Stimulated activated CD8-positive, alpha-beta memory T cell treated with anti-CD3 and anti-CD28 coated beads, Interleukin-2, amount 100 ng/mL, for 48 hours (primary cell): ENCODE measurements around the gene PLA2G4D.

Experiments used
- DNase-seq, 2 donors: peaks; one replicate each; pipeline ENCODE4 v3.0.0-alpha.2; 2020; ENCODE audit warnings: low read depth in 2 of 2

PLA2G4D gene

GRCh38 chr15:42090781-42091180 is 3.6 kb downstream of the PLA2G4D start:
- DNase-seq, result no peak

DNA sequence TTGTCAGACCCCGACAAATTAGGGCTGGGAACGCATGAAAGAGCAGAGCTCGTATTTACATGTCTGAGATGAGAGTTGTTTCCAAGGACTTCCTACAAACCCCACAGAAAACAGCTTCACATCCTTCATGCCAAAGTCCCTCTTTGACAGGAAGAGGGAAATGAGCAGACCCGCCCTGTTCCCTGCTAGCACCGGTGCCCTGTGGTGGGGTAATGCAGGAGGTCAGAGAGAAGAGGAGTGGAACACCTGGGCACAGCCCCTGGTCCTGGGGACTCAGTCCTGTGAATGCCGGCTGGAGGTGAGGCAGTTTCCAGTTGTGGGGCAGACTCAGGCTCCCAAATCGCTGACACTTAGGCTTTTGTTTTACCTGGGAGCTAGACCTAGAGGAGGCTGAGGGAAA is 4.0 kb downstream of the PLA2G4D start:
- no peak for DNase-seq

DNA sequence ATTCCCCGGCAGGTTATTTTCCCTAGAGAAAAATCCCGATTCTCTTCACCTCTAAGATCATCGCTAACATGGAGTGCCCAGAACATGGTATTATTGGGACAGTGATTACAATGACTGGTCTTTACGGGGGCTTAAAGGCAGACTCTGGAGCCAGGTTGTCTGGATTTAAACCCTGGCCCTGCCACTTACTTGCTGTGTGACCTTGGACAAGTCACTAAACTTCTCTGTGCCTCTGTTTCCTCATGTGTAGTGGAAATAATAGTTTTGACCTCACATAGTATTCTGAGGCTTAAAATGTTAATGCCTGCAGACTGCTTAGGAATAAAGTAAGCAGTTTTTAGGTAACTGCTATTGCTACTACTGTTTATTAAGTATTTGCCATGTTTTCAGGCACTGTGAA is 4.4 kb downstream of the PLA2G4D start:
- no peak for DNase-seq

GRCh38 chr15:42088801-42089640 is 5.3 kb downstream of the PLA2G4D start:
- no peak for DNase-seq

DNA sequence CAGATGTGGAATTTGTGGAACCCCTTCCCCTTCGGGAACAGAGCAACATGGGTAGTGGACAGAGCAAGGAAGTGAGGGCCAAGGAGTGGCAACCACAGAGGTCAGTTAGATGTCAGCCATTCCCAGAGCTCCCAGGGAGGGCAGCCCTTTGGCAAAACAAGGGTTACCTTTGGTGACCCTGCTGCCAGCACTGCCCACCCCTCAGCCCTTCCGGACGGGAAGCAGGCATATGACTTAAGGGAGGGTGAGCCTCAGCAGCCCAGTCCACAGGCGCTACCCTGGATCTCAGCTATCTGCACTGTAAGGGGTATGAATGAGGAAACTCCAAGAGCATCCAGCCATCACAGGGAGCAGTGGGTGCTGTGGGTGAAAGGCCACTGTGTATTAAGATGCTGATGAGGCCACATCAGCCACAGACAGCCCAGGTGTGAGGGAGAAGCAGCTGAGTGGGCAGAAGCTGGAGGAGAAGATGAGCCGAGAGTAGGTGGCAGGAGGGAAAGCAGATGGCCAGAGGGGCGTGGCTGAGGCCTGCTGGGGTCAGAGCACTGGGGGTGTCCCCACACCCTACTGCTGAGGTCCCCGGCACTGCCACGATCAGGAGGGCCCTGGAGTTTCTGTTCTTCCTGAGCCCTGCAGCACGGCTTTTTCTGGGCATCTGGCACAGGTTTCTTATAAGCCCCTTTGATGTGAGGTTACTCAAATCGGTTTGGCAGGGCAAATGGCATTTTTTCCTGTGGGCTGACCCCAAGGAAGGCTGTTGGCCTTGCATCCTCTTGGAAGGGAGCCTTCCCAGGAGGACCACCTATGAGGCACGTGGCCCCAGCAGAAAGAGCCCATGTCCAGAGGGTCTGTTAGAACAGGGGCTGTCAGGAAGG is 6.2 kb downstream of the PLA2G4D start:
- no peak for DNase-seq

- DNase-seq, result no peak
These were observed 6.9 kb downstream of the PLA2G4D start for GRCh38 chr15:42087460-42087859.

DNA sequence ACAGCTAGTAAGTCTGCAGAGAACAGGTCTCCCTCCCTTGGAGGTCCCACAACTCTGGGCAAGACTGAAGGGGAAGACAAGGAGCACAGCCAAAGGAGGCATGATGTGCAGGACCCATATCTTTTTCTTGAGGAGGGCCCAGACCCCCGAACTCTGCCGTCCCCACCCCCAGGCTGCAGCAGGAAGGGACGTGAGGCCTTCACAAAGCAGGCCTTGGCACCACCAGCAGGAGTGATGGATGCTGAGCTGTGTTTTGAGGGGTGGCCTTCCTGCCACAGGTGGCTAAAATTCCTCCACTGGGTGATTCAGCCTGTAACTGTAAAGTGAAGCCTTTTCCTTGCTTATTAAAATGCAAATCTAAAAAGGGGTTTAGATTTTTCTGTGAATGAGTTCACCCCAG is 8.6 kb downstream of the PLA2G4D start:
- no peak for DNase-seq

GRCh38 chr15:42085236-42085605 is 9.1 kb downstream of the PLA2G4D start:
- no peak for DNase-seq

- DNase-seq, result peak; percentile 14 to 43
These were observed 9.7 kb downstream of the PLA2G4D start for GRCh38 chr15:42084465-42085235.

DNA sequence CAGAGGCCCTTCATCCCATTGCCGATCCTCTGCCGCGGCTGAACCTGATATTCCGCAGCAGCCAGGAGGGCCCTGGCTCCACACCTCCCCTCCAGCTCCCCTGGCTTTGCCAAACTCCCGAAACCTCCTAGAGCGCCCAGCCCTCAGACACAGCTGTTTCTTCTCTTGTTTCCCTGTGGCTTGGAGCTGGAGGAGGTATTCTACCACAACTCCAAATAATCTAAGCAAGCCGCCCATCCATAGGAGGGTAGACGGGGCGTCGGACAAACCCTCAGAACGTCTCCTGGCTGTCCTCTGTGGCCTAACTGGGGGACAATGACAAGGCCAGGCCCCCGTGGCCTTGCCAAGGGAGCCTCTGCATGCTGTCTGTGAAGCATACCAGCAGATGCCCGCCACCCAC is 10.4 kb downstream of the PLA2G4D start:
- no peak for DNase-seq

DNA sequence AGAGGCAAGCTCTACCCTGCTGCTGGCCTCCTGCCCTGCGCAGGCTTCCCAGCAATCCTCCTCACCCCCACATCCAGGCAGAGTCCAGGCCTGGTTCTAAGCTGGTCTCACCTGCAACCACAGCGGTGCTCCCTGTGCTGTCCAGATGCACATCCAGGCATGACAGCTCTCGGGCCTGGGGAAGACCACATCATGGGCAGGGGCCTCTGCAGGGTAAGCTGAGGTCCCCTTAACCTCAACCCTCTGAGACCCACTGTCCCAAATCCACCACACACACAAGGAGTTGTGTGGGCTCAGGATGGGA is 10.8 kb downstream of the PLA2G4D start:
- no peak for DNase-seq

DNA sequence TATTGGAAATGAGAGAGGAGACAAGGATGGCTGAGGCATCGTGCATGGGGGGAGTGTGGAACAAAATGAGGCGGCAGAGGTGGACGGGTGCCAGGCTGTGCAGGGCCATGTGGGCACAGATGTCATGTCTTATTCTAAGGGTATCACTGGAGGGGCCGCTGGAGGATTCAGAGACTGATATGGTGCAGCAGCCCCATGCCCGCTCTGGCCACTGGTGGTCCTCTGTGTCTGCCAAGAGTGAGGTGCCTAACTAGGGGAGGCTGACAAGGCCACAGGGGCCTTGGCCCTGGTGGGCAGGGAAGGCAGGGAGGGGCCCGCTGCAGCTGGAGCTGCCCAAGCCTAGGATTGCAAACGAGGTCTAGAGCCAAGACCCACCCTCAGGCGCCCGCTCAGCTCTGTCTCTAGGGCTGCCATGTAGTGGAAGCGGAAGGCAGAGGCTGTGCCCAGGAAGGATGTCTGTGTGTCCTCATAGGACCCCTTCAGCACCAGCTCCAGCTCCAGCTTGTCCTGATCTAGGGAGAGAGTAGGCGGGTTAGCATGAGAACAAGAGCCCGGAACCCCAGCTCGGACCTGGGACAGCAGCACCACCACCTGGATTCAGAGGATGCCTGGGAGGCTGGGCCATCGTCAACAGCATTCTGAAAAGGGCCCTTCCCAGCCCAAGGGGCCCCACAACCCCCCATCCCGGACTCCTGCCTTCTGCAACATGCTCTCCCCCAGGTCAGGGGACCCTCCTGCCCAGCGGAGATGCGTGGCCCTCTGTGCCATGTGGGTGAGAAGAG is 11.3 kb downstream of the PLA2G4D start:
- DNase-seq, result no peak

DNA sequence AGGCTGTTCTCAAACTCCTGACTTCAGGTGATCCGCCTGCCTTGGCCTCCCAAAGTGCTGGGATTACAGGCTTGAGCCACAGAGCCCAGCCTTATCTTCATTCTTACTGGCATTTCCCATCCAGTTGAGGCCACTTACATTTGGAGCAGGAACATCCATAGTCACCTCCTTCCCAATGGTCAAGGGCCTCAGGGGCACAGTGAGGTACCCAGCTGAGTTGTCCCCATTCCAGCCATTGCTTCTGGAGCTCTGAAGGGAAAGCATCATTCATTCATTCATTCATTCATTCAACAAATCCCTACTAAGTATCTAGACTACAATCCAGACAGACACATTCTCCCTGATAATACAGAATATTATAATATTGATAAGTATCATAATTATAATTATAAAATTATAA is 12.2 kb downstream of the PLA2G4D start:
- no peak for DNase-seq

DNA sequence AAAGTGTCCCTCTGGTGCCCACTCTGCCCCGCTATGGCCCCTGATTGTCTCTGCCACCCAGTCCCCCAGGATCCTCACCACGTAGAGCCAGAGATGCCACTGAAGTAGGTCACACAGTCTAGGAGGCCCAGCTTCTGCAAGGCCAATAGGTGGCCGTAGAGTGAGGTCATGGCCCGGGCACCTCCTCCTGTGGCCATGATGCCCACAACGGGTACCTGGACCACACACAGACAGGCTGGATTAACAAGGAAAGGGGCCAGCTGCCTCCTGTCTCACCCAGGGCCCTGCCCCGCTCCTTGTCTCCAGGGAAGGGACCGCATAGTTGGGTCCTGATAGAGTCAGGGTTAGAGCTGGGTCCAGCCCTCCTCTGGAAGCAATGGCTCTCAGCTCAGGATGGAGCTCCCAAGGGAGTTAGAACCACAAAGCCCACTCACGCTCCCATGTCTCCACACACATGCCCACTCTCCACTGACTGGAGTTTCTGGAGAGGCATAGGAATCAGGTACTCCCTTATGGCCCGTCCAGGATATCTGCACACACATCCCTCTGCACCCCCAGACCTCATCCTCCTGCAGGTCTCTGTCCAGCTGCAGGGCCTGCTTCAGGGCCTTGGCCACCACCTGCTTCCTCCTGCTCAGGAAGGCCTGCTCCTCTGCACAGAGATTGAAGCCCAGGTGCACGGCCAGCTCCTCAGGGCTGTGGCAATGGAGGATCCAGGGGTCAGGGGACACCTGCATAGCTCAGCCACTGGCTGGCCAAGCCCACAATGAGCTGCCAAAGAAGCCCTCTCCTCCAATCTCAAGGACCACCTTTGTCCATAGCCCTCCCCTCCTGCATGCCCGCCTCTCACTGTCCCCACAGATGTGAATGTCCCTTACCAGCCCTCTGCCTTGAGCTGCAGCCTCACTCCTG is 13.2 kb downstream of the PLA2G4D start:
- DNase-seq, result no peak

GRCh38 chr15:42080186-42080918 is 14.0 kb downstream of the PLA2G4D start:
- DNase-seq, result no peak

GRCh38 chr15:42079401-42079908 is 14.9 kb downstream of the PLA2G4D start:
- no peak for DNase-seq

DNA sequence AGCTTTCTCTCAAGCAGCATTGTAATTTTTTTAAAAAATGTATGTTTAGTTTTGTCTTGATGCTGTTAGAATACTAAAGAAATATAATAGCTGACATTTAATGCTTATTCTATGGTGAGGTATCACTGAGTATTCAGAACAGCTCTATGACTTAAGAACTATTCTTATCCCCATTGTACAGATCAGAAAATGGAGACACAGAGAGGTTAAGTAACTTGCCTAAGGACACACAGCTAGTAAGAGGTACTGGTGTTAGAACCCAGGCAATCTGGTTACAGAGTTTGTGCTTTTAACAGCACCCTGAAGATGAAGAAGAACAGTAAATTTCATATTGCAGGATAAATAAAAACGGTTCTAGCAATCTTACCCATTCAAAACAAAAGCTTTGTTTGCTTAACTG is 15.5 kb downstream of the PLA2G4D start:
- DNase-seq, result no peak

DNA sequence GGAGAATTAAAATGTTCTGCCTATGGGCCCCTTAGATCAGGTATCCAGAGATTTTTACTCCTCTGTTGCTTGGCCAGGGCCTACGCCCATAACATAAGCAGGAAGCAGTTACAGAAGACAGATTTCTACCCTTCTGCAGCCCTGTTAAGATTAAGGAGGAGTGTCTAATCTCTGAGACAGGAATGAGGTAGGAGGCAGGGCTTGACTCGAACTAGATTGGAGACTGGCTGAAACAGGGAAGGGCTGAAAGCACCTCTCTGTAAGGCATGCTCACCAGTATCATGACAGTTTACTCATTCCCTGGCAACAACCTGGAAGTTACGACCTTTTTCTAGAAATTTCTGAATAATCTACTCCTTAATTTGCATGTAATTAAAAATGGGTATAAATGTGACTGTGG is 16.7 kb downstream of the PLA2G4D start:
- DNase-seq, result no peak

GRCh38 chr15:42073418-42073817 is 20.9 kb downstream of the PLA2G4D start:
- DNase-seq, result no peak
